IMR-90 (cell line): ENCODE measurements around the gene OSM. TPM values are rescaled to one million over a fixed set of nuclear protein-coding genes. Genes with fewer than 3 reads are reported as not detected.
A peak's percentile ranks its signal among the peaks of the same experiment; 100 is the strongest.

Source experiments
- ATAC-seq: fragments of 200-7000 bp; cut with Tn5 transposase; 2 replicates; pipeline ENCODE4 v1.9.1; 2020; ENCODE audit warnings: low read depth, mild to moderate bottlenecking, moderate library complexity
- BruUV-seq: library from RNA; stranded (reverse); fragments of 400-500 nt; replicated peaks from 2 replicates; lab custom pipeline; 2021; lab: Mats Ljungman, UMichigan
- CTCF ChIA-PET: fragments of 300-600 bp; formaldehyde crosslinking; extraction: SDS; loops from one replicate; lab custom pipeline; 2021; ENCODE audit warnings: antibody characterized with exemption; lab: Yijun Ruan, JAX
- POLR2A ChIA-PET: fragments of 300-600 bp; sonication (Branson Sonifier 250); formaldehyde crosslinking; loops from one replicate; lab custom pipeline; 2022; ENCODE audit warnings: antibody characterized with exemption; ENCODE audit not compliant: unreplicated experiment; lab: Charles Lee
- DNase-seq: peaks from one replicate; pipeline ENCODE4 v3.0.0; 2013
- H2AFZ ChIP-seq: replicated peaks from 2 replicates; pipeline ENCODE3; 2013; ENCODE audit warnings: low read length, mild to moderate bottlenecking; ENCODE audit not compliant: poor library complexity
- H2AK5ac ChIP-seq: 2 replicates; pipeline ENCODE4 v1.6.1; 2013; ENCODE audit warnings: low read depth, low read length, inconsistent platforms
- H2AK9ac ChIP-seq: replicated peaks from 2 replicates; pipeline ENCODE3; 2013; ENCODE audit warnings: mild to moderate bottlenecking, low read depth, low read length, moderate library complexity; ENCODE audit not compliant: poor library complexity
- H2BK120ac ChIP-seq: 2 replicates; pipeline ENCODE4 v1.6.1; 2013; ENCODE audit warnings: low read depth, low read length, inconsistent platforms
- H2BK15ac ChIP-seq: 3 replicates; pipeline ENCODE4 v1.6.1; 2013; ENCODE audit warnings: low read depth, low read length, inconsistent platforms
- H2BK20ac ChIP-seq: 2 replicates; pipeline ENCODE4 v1.6.1; 2013; ENCODE audit warnings: low read depth, mild to moderate bottlenecking, inconsistent platforms, low read length, moderate library complexity
- H2BK5ac ChIP-seq: 2 replicates; pipeline ENCODE4 v1.6.1; 2013; ENCODE audit warnings: mild to moderate bottlenecking, low read depth, low read length, inconsistent platforms; ENCODE audit not compliant: poor library complexity, severe bottlenecking
- H3K14ac ChIP-seq: replicated peaks from 2 replicates; pipeline ENCODE4 v1.6.1; 2013; ENCODE audit warnings: low read depth, low read length, inconsistent platforms
- H3K18ac ChIP-seq: 2 replicates; pipeline ENCODE4 v1.6.1; 2013; ENCODE audit warnings: low read depth, low read length, control low read depth
- H3K23ac ChIP-seq: 2 replicates; pipeline ENCODE4 v1.6.1; 2013; ENCODE audit warnings: low read depth, low read length, inconsistent platforms
- H3K27ac ChIP-seq: 2 replicates; pipeline ENCODE4 v1.5.1; 2013; ENCODE audit warnings: mild to moderate bottlenecking, control low read depth, low read length; ENCODE audit not compliant: insufficient read depth
- H3K27me3 ChIP-seq: 2 replicates; pipeline ENCODE4 v1.6.1; 2013; ENCODE audit warnings: low read length; ENCODE audit not compliant: control insufficient read depth, insufficient read depth
- H3K36me3 ChIP-seq: 2 replicates; pipeline ENCODE4 v1.6.1; 2013; ENCODE audit warnings: low read length, mixed read lengths; ENCODE audit not compliant: control insufficient read depth, insufficient read depth
- H3K4ac ChIP-seq: 2 replicates; pipeline ENCODE4 v1.6.1; 2013; ENCODE audit warnings: low read depth, low read length, inconsistent platforms
- H3K4me1 ChIP-seq: 2 replicates; pipeline ENCODE4 v1.6.1; 2013; ENCODE audit warnings: low read length, mixed read lengths; ENCODE audit not compliant: control insufficient read depth, insufficient read depth
- H3K4me2 ChIP-seq: 2 replicates; pipeline ENCODE4 v1.6.1; 2013; ENCODE audit warnings: low read depth, mild to moderate bottlenecking, control low read depth, low read length, moderate library complexity
- H3K4me3 ChIP-seq: 2 replicates; pipeline ENCODE4 v1.5.1; 2013; ENCODE audit warnings: low read depth, mild to moderate bottlenecking, control low read depth, low read length, moderate library complexity; ENCODE audit not compliant: insufficient read depth
- H3K56ac ChIP-seq: 2 replicates; pipeline ENCODE4 v1.6.1; 2013; ENCODE audit warnings: low read length, inconsistent platforms; ENCODE audit not compliant: insufficient read depth; ENCODE audit errors: extremely low read depth
- H3K79me1 ChIP-seq, 2 experiments: 2 replicates each; pipeline ENCODE4 v1.6.1; 2013; ENCODE audit warnings: low read length in 2 of 2, inconsistent platforms in 1 of 2, low read depth in 1 of 2
- H3K9ac ChIP-seq: 2 replicates; pipeline ENCODE4 v1.6.1; 2013; ENCODE audit warnings: low read depth, low read length, control low read depth
- H3K9me1 ChIP-seq: 2 replicates; pipeline ENCODE4 v1.6.1; 2013; ENCODE audit warnings: low read length, inconsistent platforms; ENCODE audit not compliant: insufficient read depth
- H3K9me3 ChIP-seq: 2 replicates; pipeline ENCODE4 v1.6.1; 2013; ENCODE audit warnings: low read length; ENCODE audit not compliant: control insufficient read depth, insufficient read depth
- H4K20me1 ChIP-seq: 2 replicates; pipeline ENCODE4 v1.6.1; 2013; ENCODE audit warnings: low read length, inconsistent platforms; ENCODE audit not compliant: insufficient read depth
- H4K5ac ChIP-seq: 2 replicates; pipeline ENCODE4 v1.6.1; 2013; ENCODE audit warnings: mild to moderate bottlenecking, low read depth, low read length, control low read depth
- H4K8ac ChIP-seq, 2 experiments: 2 replicates each; pipeline ENCODE4 v1.6.1; 2013; ENCODE audit warnings: low read depth in 2 of 2, low read length in 2 of 2, control low read depth in 1 of 2, inconsistent platforms in 1 of 2
- H4K91ac ChIP-seq: 2 replicates; pipeline ENCODE4 v1.6.1; 2013; ENCODE audit warnings: low read depth, low read length, inconsistent platforms; ENCODE audit not compliant: insufficient read depth
- BHLHE40 ChIP-seq: fragments of 150-350 bp; IDR thresholded peaks from 2 replicates; pipeline ENCODE4 v1.6.1; 2016; ENCODE audit warnings: mild to moderate bottlenecking, low read depth, low read length
- CEBPB ChIP-seq: IDR thresholded peaks from 2 replicates; pipeline ENCODE4 v1.6.1; 2012; ENCODE audit warnings: low read depth, low read length, improper control_type of control experiment
- FOS ChIP-seq: fragments of 150-350 bp; IDR thresholded peaks from 2 replicates; pipeline ENCODE4 v1.6.1; 2016; ENCODE audit warnings: low read depth, low read length
- MAFK ChIP-seq: IDR thresholded peaks from 2 replicates; pipeline ENCODE4 v1.6.1; 2012; ENCODE audit warnings: low read depth, low read length, improper control_type of control experiment
- MAZ ChIP-seq: IDR thresholded peaks from 2 replicates; pipeline ENCODE4 v1.6.1; 2012; ENCODE audit warnings: low read depth, mild to moderate bottlenecking, low read length, improper control_type of control experiment, moderate library complexity, borderline replicate concordance
- MXI1 ChIP-seq: IDR thresholded peaks from 2 replicates; pipeline ENCODE4 v1.6.1; 2012; ENCODE audit warnings: low read depth, mild to moderate bottlenecking, low read length, moderate library complexity, borderline replicate concordance
- NFE2L2 ChIP-seq: fragments of 150-350 bp; IDR thresholded peaks from 2 replicates; pipeline ENCODE4 v1.6.1; 2016; ENCODE audit warnings: low read depth, mild to moderate bottlenecking, low read length
- POLR2A ChIP-seq: IDR thresholded peaks from 2 replicates; pipeline ENCODE4 v1.6.1; 2012; ENCODE audit warnings: mild to moderate bottlenecking, low read depth, low read length
- RAD21 ChIP-seq: IDR thresholded peaks from 2 replicates; pipeline ENCODE4 v1.6.1; 2012; ENCODE audit warnings: low read length, improper control_type of control experiment
- RCOR1 ChIP-seq: IDR thresholded peaks from 2 replicates; pipeline ENCODE4 v1.6.1; 2012; ENCODE audit warnings: mild to moderate bottlenecking, low read length, improper control_type of control experiment; ENCODE audit not compliant: insufficient replicate concordance
- SMC3 ChIP-seq: fragments of 150-350 bp; IDR thresholded peaks from 2 replicates; pipeline ENCODE4 v1.6.1; 2016; ENCODE audit warnings: low read depth, mild to moderate bottlenecking, antibody characterized with exemption, low read length, moderate library complexity
- USF2 ChIP-seq: fragments of 150-350 bp; IDR thresholded peaks from 2 replicates; pipeline ENCODE4 v1.6.1; 2017; ENCODE audit warnings: mild to moderate bottlenecking, antibody characterized with exemption, low read length, low read depth
- WGBS, 2 experiments: methylation state at CpG; one replicate each; pipeline versions ENCODE4 v1.1.5 to v1.1.7; 2013; ENCODE audit warnings: missing lambda C conversion rate in 2 of 2; ENCODE audit not compliant: insufficient read length in 1 of 2; ENCODE audit errors: extremely low coverage in 2 of 2; 5-methylcytosine and 5-hydroxymethylcytosine counted together
- dilution Hi-C: fragments of 300-500 bp; cut with HindIII; formaldehyde crosslinking; loops from one replicate; pipeline ENCODE4 v1.14.3; 2018; ENCODE audit warnings: low sequenced_read_pairs; ENCODE audit not compliant: unreplicated experiment
- in situ Hi-C: fragments of 300-500 bp; cut with MboI; formaldehyde crosslinking; loops from 3 replicates; pipeline ENCODE4 v1.14.3; 2019; ENCODE audit warnings: low sequenced_read_pairs, inconsistent platforms, mixed read lengths
- intact Hi-C: fragments of 100-400 bp; cut with micrococcal nuclease; formaldehyde crosslinking; loops from 2 replicates; pipeline ENCODE4 v1.10.0; 2022
- polyA plus RNA-seq, 3 experiments: library from polyadenylated mRNA; depleted of rRNA; stranded (reverse); fragments of >200 nt; gene quantifications; 2 replicates each; pipeline ENCODE4 v1.2.3, GENCODE V29; 2012; ENCODE audit warnings: low replicate concordance in 1 of 3
- total RNA-seq: library from RNA; depleted of rRNA; stranded (reverse); fragments of >200 nt; gene quantifications from 2 replicates; pipeline ENCODE4 v1.2.3, GENCODE V29; 2012
- TF ChIP-seq, protein P1 (sequence below): fragments of 150-350 bp; IDR thresholded peaks from 2 replicates; pipeline ENCODE4 v1.6.1; 2016; ENCODE audit warnings: low read depth, mild to moderate bottlenecking, low read length, moderate library complexity, borderline replicate concordance
- TF ChIP-seq, protein P2 (sequence below): conservative IDR thresholded peaks from 2 replicates; pipeline ENCODE4 v1.5.1; 2012; ENCODE audit warnings: mild to moderate bottlenecking, low read depth, low read length, improper control_type of control experiment

OSM gene
- total and polyA plus RNA-seq, 2 of the 4 experiments (the other 2 are of a cell fraction) = not detected

DNA sequence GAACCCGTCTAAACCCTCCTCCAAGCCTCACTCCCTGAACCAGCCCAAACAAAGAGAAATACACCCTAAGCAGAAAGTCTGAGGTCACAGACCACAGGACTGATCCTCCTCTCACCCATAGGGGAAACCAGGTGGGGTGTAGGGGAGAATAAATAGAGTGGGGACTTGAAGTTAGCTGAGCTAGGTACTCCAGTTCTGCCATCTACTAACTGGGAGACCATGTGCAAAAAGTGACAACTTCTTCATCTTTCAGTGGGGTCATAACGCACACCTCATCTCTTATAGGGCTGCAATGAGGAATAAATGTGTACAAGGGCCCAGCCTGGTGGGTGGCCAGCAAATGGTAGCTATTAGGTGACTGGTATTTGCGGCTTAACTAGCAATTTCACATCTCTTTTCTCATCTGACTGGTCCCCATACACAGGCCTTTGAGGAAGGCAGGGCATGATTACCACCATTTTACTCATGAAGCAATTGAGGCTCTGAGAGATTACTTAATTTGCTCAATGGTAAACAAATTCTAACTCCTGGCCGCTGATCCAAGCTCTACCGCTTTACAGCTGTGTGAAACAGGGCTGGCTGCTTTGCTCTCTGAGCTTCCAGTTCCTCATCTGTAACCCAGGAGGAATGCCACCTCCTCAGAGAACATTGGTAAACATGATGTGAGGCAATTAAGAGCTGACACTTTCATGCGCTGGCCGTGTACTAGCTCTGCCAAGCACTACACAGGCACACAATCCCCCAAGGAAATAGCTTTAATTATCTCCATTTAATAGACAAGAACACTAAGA lies 43.5 kb upstream of the OSM start:
- no peak overlapping the region for H3K4ac ChIP-seq
- no peak overlapping the region for H3K23ac ChIP-seq
- no CpG with 5 or more reads among the region's 7 CpGs for WGBS, 2 experiments
- no TSS peak for BruUV-seq
- peak; percentile 52 for ATAC-seq
- H3K79me1 ChIP-seq = peaks cover 39 to 92% of the 10 kb centered on the region in 2 experiments
- H2BK20ac ChIP-seq = no peak overlapping the region
- H2AK5ac ChIP-seq = peak overlapping the region; percentile 69; the same call in 1 of the 2 replicates
- H3K9ac ChIP-seq = no peak overlapping the region
- no peak overlapping the region for H2BK120ac ChIP-seq
- no peak overlapping the region for H3K56ac ChIP-seq
- in situ Hi-C loops = no loop called here
- H3K9me1 ChIP-seq = peaks cover 55% of the 10 kb centered on the region
- no peaks in the 10 kb centered on the region for H3K9me3 ChIP-seq
- no peak overlapping the region for H4K91ac ChIP-seq
- H4K5ac ChIP-seq = no peak overlapping the region
- peak; percentile 72 for DNase-seq
- H3K14ac ChIP-seq = peak overlapping the region; percentile 40; the same call in 1 of the 2 replicates
- CTCF ChIA-PET = interaction anchor here (0.8 kb wide), 1 partner anchor 22 kb away, joined by 3 read pairs; no protein-coding TSS in a partner anchor
- no peak overlapping the region for H2AK9ac ChIP-seq
- H3K4me3 ChIP-seq = no peak overlapping the region
- H2BK15ac ChIP-seq = no peak overlapping the region
- peak overlapping the region; percentile 35; the same call in 1 of the 2 replicates for H3K27ac ChIP-seq
- H2AFZ ChIP-seq = no peak overlapping the region
- intact Hi-C loops = no loop called here
- H4K20me1 ChIP-seq = peaks cover 73% of the 10 kb centered on the region
- POLR2A ChIA-PET = no interaction called here
- peak overlapping the region; percentile 8 for H3K18ac ChIP-seq
- H3K36me3 ChIP-seq = no peaks in the 10 kb centered on the region
- H2BK5ac ChIP-seq = peak overlapping the region; percentile 17
- H3K4me1 ChIP-seq = peaks cover 41% of the 10 kb centered on the region
- no peaks in the 10 kb centered on the region for H3K27me3 ChIP-seq
- H4K8ac ChIP-seq = no peak overlapping the region
- dilution Hi-C loops = no loop called here
- H3K4me2 ChIP-seq = peak overlapping the region; percentile 22; the same call in 1 of the 2 replicates
- no peak; the same call in 1 of the 2 replicates for TF ChIP-seq MAZ
- TF ChIP-seq, protein P1, sequence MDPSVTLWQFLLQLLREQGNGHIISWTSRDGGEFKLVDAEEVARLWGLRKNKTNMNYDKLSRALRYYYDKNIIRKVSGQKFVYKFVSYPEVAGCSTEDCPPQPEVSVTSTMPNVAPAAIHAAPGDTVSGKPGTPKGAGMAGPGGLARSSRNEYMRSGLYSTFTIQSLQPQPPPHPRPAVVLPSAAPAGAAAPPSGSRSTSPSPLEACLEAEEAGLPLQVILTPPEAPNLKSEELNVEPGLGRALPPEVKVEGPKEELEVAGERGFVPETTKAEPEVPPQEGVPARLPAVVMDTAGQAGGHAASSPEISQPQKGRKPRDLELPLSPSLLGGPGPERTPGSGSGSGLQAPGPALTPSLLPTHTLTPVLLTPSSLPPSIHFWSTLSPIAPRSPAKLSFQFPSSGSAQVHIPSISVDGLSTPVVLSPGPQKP = no peak
- TF ChIP-seq SMC3 = no peak
- TF ChIP-seq, protein P2, sequence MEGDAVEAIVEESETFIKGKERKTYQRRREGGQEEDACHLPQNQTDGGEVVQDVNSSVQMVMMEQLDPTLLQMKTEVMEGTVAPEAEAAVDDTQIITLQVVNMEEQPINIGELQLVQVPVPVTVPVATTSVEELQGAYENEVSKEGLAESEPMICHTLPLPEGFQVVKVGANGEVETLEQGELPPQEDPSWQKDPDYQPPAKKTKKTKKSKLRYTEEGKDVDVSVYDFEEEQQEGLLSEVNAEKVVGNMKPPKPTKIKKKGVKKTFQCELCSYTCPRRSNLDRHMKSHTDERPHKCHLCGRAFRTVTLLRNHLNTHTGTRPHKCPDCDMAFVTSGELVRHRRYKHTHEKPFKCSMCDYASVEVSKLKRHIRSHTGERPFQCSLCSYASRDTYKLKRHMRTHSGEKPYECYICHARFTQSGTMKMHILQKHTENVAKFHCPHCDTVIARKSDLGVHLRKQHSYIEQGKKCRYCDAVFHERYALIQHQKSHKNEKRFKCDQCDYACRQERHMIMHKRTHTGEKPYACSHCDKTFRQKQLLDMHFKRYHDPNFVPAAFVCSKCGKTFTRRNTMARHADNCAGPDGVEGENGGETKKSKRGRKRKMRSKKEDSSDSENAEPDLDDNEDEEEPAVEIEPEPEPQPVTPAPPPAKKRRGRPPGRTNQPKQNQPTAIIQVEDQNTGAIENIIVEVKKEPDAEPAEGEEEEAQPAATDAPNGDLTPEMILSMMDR = no peak
- TF ChIP-seq MAFK = no peak
- TF ChIP-seq FOS = no peak
- TF ChIP-seq NFE2L2 = no peak
- TF ChIP-seq CEBPB = peak; percentile 58; the same call in 1 of the 2 replicates
- peak; percentile 15 for TF ChIP-seq RCOR1
- no peak for TF ChIP-seq RAD21
- no peak for TF ChIP-seq MXI1
- TF ChIP-seq POLR2A = no peak
- 0 out of 2 replicates have a peak, but pooled peaks have one; percentile 18 for TF ChIP-seq BHLHE40
- TF ChIP-seq USF2 = no peak
